Stimulated activated CD8-positive, alpha-beta memory T cell treated with anti-CD3 and anti-CD28 coated beads, Interleukin-4, amount 100 ng/mL, for 48 hours (primary cell): ENCODE results near the gene GLS.
"Not testable (repeated sequence)": the region's sequence is repeated elsewhere in the genome, so short reads cannot be mapped to it uniquely, and the experiment has no call there.

Experiments used
- DNase-seq: peaks from one replicate; pipeline ENCODE4 v3.0.0-alpha.2; 2020

GLS gene

GRCh38 chr2:190974629-190975361, 94.2 kb downstream of the GLS start:
- DNase-seq = no peak

GRCh38 chr2:190976521-190976920, 95.9 kb downstream of the GLS start:
- DNase-seq = no peak

GRCh38 chr2:190977505-190977904, 96.9 kb downstream of the GLS start:
- DNase-seq = no peak

DNA sequence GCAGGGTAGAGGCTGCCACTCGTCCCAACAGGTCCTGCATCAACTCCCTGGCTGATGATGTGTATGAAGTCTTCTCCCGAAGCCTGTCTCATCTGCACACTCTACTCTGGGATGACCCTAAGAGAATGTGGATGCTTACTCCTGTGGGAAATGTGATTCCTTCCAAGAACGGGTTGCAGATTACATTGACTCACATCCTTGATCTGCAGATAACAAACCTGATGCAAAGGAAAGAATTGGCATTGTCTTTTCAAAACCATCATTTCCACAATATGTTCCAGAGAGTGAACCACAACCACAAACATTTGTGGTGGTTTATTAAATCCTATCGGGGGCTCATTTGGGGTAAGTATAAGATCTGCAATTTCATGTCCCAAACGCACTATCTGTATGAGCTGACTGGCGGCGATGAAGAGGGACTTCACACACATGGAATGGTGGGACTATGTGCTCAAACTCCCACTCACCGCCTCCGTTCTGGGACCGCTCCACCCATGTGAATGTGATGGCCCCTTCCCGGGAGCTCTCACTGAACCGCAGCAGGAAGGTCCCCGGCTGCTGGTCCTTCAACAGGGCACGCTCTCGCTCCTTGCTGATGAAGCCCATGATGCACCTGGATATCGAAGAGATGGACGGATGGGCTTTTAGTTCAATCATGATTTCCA, 97.9 kb downstream of the GLS start:
- no peak for DNase-seq

- DNase-seq = no peak
Observed at GRCh38 chr2:190979906-190980629, 99.4 kb downstream of the GLS start.

DNA sequence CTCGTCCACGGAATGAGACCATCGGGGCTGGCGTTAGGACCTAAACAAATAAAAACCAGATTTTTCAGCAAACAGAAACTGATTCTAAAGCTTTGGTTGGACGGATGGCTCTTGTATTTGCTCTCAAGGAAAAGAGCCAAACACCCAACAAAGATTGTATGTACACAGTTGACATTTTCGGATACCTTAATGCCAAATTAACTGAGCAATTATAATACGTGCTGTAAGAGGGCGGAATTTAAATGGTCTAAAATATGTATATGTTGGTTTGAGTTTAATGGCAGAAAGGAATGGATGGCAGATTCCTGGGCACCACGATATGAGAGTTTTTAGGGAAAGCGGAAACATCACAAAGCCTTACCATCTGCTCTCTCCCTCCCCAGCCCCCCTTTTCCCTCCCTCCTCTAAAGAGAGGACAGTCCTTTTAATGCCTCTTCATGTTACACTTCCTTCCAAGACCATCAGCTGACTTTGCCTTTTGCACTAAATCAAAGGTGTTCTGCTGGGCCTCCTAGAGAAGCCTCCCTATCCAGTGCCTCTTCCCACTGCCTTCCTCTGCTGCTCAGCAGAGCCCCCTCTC, 100.1 kb downstream of the GLS start:
- DNase-seq = no peak

- DNase-seq = no peak
Observed at GRCh38 chr2:190981333-190981732, 100.7 kb downstream of the GLS start.

GRCh38 chr2:190981733-190982132, 101.1 kb downstream of the GLS start:
- no peak for DNase-seq

DNA sequence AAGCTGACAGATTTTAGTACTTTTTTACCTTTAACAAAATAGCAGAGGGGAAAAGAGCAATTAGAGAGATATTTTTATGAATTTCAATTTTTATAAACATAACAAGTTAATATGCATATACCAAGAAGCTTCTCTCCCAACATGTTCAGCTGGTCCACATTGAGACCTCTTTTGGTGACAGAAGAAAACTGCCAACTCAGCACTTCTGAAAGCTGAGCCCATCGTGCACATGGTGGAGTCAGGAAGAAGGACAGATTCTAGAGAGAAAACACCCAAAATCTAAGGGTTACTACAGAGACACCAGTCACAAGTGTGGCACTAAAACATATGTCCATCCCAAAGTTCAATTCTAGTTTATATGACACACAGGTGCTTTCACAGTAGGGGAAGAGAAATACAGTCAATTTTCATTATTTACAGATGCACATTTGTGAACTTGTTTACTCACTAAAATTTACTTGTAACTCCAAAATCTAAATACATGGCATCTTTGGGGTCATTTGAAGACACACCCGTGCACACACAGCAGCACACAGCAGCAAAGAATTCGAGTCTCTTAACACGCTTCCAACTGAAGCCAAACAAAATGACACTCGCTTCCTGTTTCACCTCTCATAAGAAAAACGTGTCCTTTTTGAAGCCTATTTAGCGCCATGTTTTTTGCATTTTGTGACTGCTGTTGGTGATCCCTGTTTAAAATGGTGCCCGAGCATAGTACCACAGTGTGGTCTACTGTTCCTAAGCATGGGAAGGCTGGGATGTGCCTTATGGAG, 101.8 kb downstream of the GLS start:
- DNase-seq = no peak

- no peak for DNase-seq
Observed at GRCh38 chr2:190984595-190984994, 104.0 kb downstream of the GLS start.

DNA sequence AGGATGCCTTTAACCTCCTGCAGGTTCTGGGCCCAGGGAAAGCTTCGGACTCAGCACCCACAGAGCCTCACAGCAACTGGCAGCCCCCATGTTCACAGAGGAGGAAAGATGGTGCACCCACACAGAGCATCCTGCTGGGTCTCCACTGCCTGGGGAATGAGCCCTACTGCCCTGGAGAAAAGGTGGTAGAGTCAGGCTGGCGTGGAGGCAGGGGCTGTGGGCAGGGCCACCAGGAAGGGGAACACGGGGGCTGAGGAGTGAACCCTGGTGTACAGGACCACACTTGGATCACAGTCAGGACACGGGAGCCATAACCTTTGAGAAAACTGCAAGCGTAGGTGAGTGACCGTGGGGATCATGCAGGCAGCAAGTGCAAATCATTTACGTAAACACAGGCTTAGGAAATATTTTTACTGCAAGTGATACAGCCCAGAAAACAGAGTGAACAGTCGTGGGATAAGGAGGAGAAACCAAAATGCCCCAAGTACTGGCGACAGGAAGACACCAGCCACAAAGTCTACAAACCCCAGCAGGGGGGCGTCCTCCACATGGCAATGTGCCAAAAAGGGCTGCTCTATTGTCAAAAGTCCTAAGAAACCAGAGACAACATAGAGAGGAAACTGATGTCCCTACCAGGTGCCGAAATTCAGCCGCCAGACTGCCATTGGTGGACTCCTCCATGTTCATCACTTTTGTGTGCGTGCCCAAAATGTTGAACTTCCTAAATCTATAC, 105.8 kb downstream of the GLS start:
- DNase-seq = no peak

DNA sequence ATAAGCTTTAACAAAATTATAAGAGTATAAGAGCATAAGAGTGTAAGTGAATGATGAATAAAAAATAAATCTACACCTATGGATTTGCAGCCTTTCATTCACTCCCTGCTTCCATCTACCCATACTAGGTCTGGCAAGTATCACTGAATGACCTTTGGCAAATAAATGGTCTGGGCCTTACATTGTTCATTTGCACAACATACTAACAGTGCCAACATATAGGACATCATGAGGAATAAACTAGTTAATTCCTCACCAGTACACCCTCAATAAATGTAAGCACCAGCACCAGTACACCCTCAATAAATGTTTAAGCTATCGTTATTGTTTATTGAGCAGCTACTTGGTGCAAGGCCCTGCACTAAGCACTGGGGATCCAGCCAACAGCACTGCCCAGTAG, 106.5 kb downstream of the GLS start:
- no peak for DNase-seq

DNA sequence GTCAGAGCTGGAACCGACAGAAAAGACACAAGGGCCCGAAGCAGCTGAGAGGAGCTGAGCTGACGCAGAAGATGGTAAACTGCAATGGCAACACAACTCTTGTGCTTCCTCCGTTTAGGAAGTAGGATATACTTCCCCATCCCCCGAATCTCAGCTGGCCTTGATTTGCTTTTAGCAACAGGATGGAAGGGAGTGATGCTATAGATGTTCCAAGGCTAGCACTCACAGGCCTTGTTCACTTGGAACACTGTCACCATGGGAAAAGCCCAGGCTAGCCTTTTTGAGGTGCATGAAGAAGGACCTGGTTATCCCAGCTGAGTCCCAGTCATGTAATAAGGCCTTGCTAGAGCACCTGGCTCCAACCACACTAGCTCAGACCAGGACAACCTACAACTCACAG, 107.3 kb downstream of the GLS start:
- no peak for DNase-seq

DNA sequence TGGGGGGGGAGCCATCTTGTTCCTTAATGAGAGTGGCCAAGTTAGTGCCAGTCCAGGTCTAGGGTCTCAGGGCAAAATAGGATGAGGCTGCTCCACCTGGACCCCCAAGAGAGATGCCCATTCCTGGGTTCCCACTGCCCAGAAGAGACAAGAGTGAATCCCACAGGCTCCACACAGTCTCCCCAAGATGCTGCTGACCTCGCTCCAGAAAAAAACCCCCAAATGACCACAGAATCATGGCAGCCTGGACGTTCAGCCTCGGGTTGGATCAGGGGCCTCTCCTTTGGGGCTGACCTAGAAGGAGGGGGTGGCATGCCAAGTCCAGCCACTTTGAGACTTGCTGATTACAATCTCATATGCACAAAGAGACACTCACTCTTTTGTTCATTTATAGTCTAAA, 108.3 kb downstream of the GLS start:
- no peak for DNase-seq

- DNase-seq = no peak
Observed at GRCh38 chr2:190990132-190990531, 109.5 kb downstream of the GLS start.

DNA sequence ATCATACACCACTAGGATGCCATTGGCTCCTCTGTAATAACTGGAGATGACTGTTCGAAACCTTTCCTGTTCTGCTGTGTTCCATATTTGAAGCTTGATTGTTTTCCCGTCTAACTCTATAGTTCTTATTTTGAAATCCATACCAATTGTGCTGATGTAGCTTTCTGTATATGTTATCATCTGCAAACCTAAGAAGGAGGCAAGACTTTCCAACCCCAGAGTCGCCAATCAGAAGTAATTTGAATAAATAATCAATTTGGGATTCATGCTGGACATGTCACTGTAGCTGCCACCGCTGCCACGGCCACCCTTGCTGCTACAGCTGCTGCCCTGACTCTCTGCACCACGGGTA, 112.6 kb downstream of the GLS start:
- no peak for DNase-seq

- DNase-seq = no peak
Observed at GRCh38 chr2:190994148-190994547, 113.5 kb downstream of the GLS start.

GRCh38 chr2:190995315-190995714, 114.7 kb downstream of the GLS start:
- DNase-seq = not testable (repeated sequence)

- no peak for DNase-seq
Observed at GRCh38 chr2:190996338-190996946, 115.8 kb downstream of the GLS start.

- DNase-seq = no peak
Observed at GRCh38 chr2:190996947-190997346, 116.3 kb downstream of the GLS start.

GRCh38 chr2:190997526-190998113, 117.0 kb downstream of the GLS start:
- no peak for DNase-seq
